SU-DHL-6 (cell line): ENCODE data around the gene PPCDC.

Experiments
- CTCF ChIP-seq: fragments of 200-600 bp; sonication (generic); IDR thresholded peaks from one replicate; pipeline ENCODE4 v1.5.1; 2017; ENCODE audit warnings: antibody characterized with exemption, mild to moderate bottlenecking, low read length, moderate library complexity; ENCODE audit not compliant: insufficient read depth, poor library complexity, severe bottlenecking
- EZH2phosphoT487 ChIP-seq: fragments of 200-600 bp; sonication (generic), shearing (Covaris generic); conservative IDR thresholded peaks from 2 replicates; pipeline ENCODE4 v1.6.1; 2018; ENCODE audit warnings: mild to moderate bottlenecking, antibody characterized with exemption, low read length, moderate library complexity, mixed read lengths

GRCh38 chr15:75091814-75092213 is 68.4 kb downstream of the PPCDC start:
- TF ChIP-seq CTCF (no peak), EZH2phosphoT487 (no peak)
